PFSK-1 (cell line): Measurements from ENCODE around the gene AHSP.

Experiments
- POLR2AphosphoS5 ChIP-seq: IDR thresholded peaks from 2 replicates; pipeline ENCODE4 v1.6.1; 2012; ENCODE audit warnings: low read depth, mild to moderate bottlenecking, control low read depth, low read length, moderate library complexity
- SIN3A ChIP-seq: IDR thresholded peaks from 2 replicates; pipeline ENCODE4 v1.6.1; 2012; ENCODE audit warnings: mild to moderate bottlenecking, low read length, moderate library complexity, borderline replicate concordance; ENCODE audit not compliant: insufficient read depth

- TF ChIP-seq POLR2AphosphoS5 (no peak), SIN3A (no peak)
Observed at GRCh38 chr16:31486045-31486444, 41.7 kb upstream of the AHSP start.
